K562 (cell line): ENCODE data around the gene FOXR1. TPM values are rescaled to one million over a fixed set of nuclear protein-coding genes. Genes with fewer than 3 reads are reported as not detected.
A peak's percentile ranks its signal among the peaks of the same experiment; 100 is the strongest.

Source experiments
- E2F3 ChIP-seq: fragments of 250-450 bp; sonication (Bioruptor Pico); IDR thresholded peaks from 2 replicates; pipeline ENCODE4 v1.4.0; 2020; ENCODE audit warnings: mild to moderate bottlenecking
- ELF2 ChIP-seq: fragments of 250-450 bp; sonication (Bioruptor Pico); IDR thresholded peaks from 2 replicates; pipeline ENCODE4 v1.5.0; 2021; ENCODE audit warnings: mild to moderate bottlenecking
- ETV5 ChIP-seq: sonication (generic); formaldehyde crosslinking; IDR thresholded peaks from 2 replicates; pipeline ENCODE4 v1.4.0; 2020; ENCODE audit warnings: low read depth, mild to moderate bottlenecking, missing genetic modification reagents
- KDM4B ChIP-seq, 2 experiments: fragments of 450-650 bp in 1 of 2; sonication (generic) in 1 of 2; IDR thresholded peaks; 2 replicates each; pipeline ENCODE4 v1.6.1; 2016 to 2017; ENCODE audit warnings: borderline replicate concordance in 2 of 2, antibody characterized with exemption in 1 of 2, low read depth in 1 of 2, mild to moderate bottlenecking in 1 of 2
- NFXL1 ChIP-seq: fragments of 450-650 bp; formaldehyde crosslinking; IDR thresholded peaks from 2 replicates; pipeline ENCODE4 v1.4.0; 2021; ENCODE audit warnings: mild to moderate bottlenecking
- NRF1 ChIP-seq, 2 experiments: fragments of 450-650 bp; IDR thresholded peaks in 1 of 2; conservative IDR thresholded peaks in 1 of 2; 2 replicates each; pipeline ENCODE4 v1.6.1; 2014; ENCODE audit warnings: mild to moderate bottlenecking in 2 of 2
- POLR2G ChIP-seq: fragments of 200-400 bp; formaldehyde crosslinking; IDR thresholded peaks from 2 replicates; pipeline ENCODE4 v1.6.1; 2017; ENCODE audit warnings: low read depth, mild to moderate bottlenecking, antibody characterized with exemption, low read length, moderate library complexity
- SREBF2 ChIP-seq: sonication (generic); formaldehyde crosslinking; IDR thresholded peaks from 2 replicates; pipeline ENCODE4 v1.4.0; 2020; ENCODE audit warnings: mild to moderate bottlenecking, missing genetic modification reagents
- ZEB2 ChIP-seq: fragments of 450-650 bp; IDR thresholded peaks from 2 replicates; pipeline ENCODE4 v1.6.1; 2016
- ZNF165 ChIP-seq: fragments of 250-450 bp; sonication (Bioruptor Pico); IDR thresholded peaks from 2 replicates; pipeline ENCODE4 v1.4.0; 2020; ENCODE audit warnings: borderline replicate concordance
- ZNF324 ChIP-seq: fragments of 250-450 bp; sonication (Bioruptor Pico); IDR thresholded peaks from 2 replicates; pipeline ENCODE4 v1.4.0; 2020; ENCODE audit warnings: mild to moderate bottlenecking
- ZNF695 ChIP-seq: fragments of 450-650 bp; formaldehyde crosslinking; IDR thresholded peaks from 2 replicates; pipeline ENCODE4 v1.4.0; 2020; ENCODE audit warnings: mild to moderate bottlenecking, moderate library complexity
- polyA plus RNA-seq, 8 experiments: library from polyadenylated mRNA; depleted of rRNA in 4 of 8; stranded (reverse) in 5 of 8; unstranded in 3 of 8; fragments of >200 nt; fragmentation: Nextera tagmentation in 2 of 8; fragmentation: Illumina TruSeq in 1 of 8; extraction: Ambion mirVana in 2 of 8; extraction: Trizol in 1 of 8; gene quantifications; 2 replicates each; pipeline versions ENCODE4 v1.2.1 to v1.2.3, GENCODE V29; 2011 to 2014; ENCODE audit warnings: inconsistent platforms in 1 of 8, missing spikeins in 1 of 8
- total RNA-seq, 7 experiments: library from RNA; depleted of rRNA in 6 of 7; stranded (reverse); fragments of >200 nt in 6 of 7; fragmentation: Illumina TruSeq in 2 of 7; extraction: Trizol in 2 of 7; gene quantifications; 2 replicates each; pipeline versions ENCODE4 v1.2.1 to v1.2.3, GENCODE V29; 2011 to 2021; ENCODE audit warnings: low replicate concordance in 1 of 7
- TF ChIP-seq, protein P1 (sequence below): fragments of 250-450 bp; sonication (Bioruptor Pico); IDR thresholded peaks from 2 replicates; pipeline ENCODE4 v1.8.0; 2022; ENCODE audit warnings: moderate library complexity, mild to moderate bottlenecking, inconsistent platforms
- TF ChIP-seq, protein P2 (sequence below): fragments of 450-650 bp; IDR thresholded peaks from 2 replicates; pipeline ENCODE4 v1.6.1; 2014; ENCODE audit warnings: low read depth, mild to moderate bottlenecking, moderate library complexity, borderline replicate concordance
- TF ChIP-seq, protein P3 (sequence below), 2 experiments: fragments of 250-450 bp in 1 of 2; fragments of 450-650 bp in 1 of 2; sonication (Bioruptor Pico) in 1 of 2; IDR thresholded peaks; 2 replicates each; pipeline versions ENCODE4 v1.6.1 to v1.8.0; 2016 to 2021; ENCODE audit warnings: mild to moderate bottlenecking in 2 of 2, moderate library complexity in 2 of 2, missing compliant biosample characterization in 1 of 2, missing genetic modification characterization in 1 of 2
- TF ChIP-seq, protein P4 (sequence below): sonication (generic); formaldehyde crosslinking; IDR thresholded peaks from 2 replicates; pipeline ENCODE4 v1.8.0; 2023; ENCODE audit warnings: mild to moderate bottlenecking, missing genetic modification reagents
- TF ChIP-seq, protein P5 (sequence below), 2 experiments: fragments of 450-650 bp; conservative IDR thresholded peaks; 2 replicates each; pipeline ENCODE4 v1.6.1; 2017; ENCODE audit warnings: mild to moderate bottlenecking in 2 of 2, moderate library complexity in 2 of 2
- TF ChIP-seq, protein P6 (sequence below): sonication (generic); formaldehyde crosslinking; IDR thresholded peaks from 2 replicates; pipeline ENCODE4 v1.8.1; 2023; ENCODE audit warnings: mild to moderate bottlenecking, missing genetic modification reagents

The FOXR1 gene
- total and polyA plus RNA-seq, 9 of the 15 experiments (the other 6 are each of a cell fraction or from before 2014, with no cell fraction given), result not detected

DNA sequence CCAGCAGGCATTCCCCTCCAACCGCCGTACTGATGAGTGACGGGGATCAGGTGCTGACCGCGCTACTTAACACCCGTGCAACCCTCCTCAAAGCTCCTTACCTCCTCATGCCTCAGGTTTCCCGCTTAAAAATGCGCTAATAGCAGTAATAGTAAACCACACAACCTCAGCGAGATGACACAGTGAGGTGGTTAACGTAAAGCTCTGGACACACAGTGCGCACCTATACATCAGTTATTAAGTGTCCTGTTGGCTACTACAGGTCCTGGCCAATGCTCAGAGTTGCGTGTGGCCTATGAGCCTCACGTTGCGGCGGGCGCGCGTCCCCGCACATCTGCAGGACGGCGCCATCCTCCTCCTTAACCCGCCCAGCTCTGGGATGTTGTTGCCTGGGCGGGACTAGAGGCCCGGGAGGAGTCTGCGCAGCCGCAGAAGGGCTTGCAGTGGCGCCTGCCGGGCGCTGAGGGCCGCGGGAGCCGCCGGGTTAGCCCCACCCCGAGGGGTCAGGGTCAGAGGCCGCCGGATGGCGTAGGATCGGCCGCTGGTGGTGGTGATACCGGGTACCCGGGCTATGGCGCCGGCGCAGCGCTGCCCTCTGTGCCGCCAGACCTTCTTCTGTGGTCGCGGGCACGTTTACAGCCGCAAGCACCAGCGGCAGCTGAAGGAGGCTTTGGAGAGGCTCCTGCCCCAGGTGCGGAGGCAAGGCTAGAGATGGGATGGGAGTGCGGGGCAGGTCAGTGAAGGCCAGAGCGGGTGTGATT, 26.2 kb downstream of the FOXR1 start, which contains the start of gene CENATAC (continued):
- TF ChIP-seq, protein P1, sequence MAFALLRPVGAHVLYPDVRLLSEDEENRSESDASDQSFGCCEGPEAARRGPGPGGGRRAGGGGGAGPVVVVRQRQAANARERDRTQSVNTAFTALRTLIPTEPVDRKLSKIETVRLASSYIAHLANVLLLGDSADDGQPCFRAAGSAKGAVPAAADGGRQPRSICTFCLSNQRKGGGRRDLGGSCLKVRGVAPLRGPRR (CRISPR knock-in tag), result 0 out of 2 replicates have a peak, but pooled peaks have one; percentile 9
- TF ChIP-seq E2F3 (CRISPR knock-in tag) (peak; percentile 71; the same call in 1 of the 2 replicates), NRF1 (conservative IDR thresholded peaks at IDR 0.05 in 1 of 2, IDR thresholded peaks at IDR 0.05 in 1 of 2) (peak; percentile 90 to 92), SREBF2 (peak; percentile 86; the same call in 1 of the 2 replicates), ELF2 (CRISPR knock-in tag) (no peak), POLR2G (peak; percentile 94), NFXL1 (0 out of 2 replicates have a peak, but pooled peaks have one; percentile 69), ZNF324 (0 out of 2 replicates have a peak, but pooled peaks have one; percentile 55), ZNF165 (CRISPR knock-in tag) (0 out of 2 replicates have a peak, but pooled peaks have one; percentile 35), ETV5 (CRISPR knock-in tag) (0 out of 2 replicates have a peak, but pooled peaks have one; percentile 54), ZNF695 (no peak), KDM4B (IDR thresholded peaks at IDR 0.05; ENCODE audit: borderline replicate concordance in 2 of 2, low read depth in 1 of 2) (no peak), ZEB2 (0 out of 2 replicates have a peak, but pooled peaks have one; percentile 14)
- TF ChIP-seq, protein P2, sequence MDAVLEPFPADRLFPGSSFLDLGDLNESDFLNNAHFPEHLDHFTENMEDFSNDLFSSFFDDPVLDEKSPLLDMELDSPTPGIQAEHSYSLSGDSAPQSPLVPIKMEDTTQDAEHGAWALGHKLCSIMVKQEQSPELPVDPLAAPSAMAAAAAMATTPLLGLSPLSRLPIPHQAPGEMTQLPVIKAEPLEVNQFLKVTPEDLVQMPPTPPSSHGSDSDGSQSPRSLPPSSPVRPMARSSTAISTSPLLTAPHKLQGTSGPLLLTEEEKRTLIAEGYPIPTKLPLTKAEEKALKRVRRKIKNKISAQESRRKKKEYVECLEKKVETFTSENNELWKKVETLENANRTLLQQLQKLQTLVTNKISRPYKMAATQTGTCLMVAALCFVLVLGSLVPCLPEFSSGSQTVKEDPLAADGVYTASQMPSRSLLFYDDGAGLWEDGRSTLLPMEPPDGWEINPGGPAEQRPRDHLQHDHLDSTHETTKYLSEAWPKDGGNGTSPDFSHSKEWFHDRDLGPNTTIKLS, result peak; percentile 45; the same call in 1 of the 2 replicates
- TF ChIP-seq, protein P3, sequence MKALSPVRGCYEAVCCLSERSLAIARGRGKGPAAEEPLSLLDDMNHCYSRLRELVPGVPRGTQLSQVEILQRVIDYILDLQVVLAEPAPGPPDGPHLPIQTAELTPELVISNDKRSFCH (CRISPR knock-in tag; IDR thresholded peaks at IDR 0.05), result no peak
- TF ChIP-seq, protein P3 (tag; IDR thresholded peaks at IDR 0.05), result 0 out of 2 replicates have a peak, but pooled peaks have one; percentile 33
- TF ChIP-seq, protein P4, sequence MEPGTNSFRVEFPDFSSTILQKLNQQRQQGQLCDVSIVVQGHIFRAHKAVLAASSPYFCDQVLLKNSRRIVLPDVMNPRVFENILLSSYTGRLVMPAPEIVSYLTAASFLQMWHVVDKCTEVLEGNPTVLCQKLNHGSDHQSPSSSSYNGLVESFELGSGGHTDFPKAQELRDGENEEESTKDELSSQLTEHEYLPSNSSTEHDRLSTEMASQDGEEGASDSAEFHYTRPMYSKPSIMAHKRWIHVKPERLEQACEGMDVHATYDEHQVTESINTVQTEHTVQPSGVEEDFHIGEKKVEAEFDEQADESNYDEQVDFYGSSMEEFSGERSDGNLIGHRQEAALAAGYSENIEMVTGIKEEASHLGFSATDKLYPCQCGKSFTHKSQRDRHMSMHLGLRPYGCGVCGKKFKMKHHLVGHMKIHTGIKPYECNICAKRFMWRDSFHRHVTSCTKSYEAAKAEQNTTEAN (CRISPR knock-in tag), result 0 out of 2 replicates have a peak, but pooled peaks have one; percentile 38
- TF ChIP-seq, protein P5, sequence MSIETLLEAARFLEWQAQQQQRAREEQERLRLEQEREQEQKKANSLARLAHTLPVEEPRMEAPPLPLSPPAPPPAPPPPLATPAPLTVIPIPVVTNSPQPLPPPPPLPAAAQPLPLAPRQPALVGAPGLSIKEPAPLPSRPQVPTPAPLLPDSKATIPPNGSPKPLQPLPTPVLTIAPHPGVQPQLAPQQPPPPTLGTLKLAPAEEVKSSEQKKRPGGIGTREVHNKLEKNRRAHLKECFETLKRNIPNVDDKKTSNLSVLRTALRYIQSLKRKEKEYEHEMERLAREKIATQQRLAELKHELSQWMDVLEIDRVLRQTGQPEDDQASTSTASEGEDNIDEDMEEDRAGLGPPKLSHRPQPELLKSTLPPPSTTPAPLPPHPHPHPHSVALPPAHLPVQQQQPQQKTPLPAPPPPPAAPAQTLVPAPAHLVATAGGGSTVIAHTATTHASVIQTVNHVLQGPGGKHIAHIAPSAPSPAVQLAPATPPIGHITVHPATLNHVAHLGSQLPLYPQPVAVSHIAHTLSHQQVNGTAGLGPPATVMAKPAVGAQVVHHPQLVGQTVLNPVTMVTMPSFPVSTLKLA (conservative IDR thresholded peaks at IDR 0.05), result peak; percentile 44 to 52; a peak in 3 of 4 replicates
- TF ChIP-seq, protein P6, sequence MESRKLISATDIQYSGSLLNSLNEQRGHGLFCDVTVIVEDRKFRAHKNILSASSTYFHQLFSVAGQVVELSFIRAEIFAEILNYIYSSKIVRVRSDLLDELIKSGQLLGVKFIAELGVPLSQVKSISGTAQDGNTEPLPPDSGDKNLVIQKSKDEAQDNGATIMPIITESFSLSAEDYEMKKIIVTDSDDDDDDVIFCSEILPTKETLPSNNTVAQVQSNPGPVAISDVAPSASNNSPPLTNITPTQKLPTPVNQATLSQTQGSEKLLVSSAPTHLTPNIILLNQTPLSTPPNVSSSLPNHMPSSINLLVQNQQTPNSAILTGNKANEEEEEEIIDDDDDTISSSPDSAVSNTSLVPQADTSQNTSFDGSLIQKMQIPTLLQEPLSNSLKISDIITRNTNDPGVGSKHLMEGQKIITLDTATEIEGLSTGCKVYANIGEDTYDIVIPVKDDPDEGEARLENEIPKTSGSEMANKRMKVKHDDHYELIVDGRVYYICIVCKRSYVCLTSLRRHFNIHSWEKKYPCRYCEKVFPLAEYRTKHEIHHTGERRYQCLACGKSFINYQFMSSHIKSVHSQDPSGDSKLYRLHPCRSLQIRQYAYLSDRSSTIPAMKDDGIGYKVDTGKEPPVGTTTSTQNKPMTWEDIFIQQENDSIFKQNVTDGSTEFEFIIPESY (CRISPR knock-in tag), result 0 out of 2 replicates have a peak, but pooled peaks have one; percentile 56
